Tibial artery (tissue), 4 donors: Measurements from ENCODE around the gene DCT.
"Not testable (repeated sequence)": the region's sequence is repeated elsewhere in the genome, so short reads cannot be mapped to it uniquely, and the experiment has no call there.

Experiments used
- DNase-seq, 2 donors: peaks; one replicate each; pipeline ENCODE4 v3.0.0-alpha.2; 2019
- H3K27ac ChIP-seq, 2 donors: fragments of 200-600 bp; sonication (generic) in 1 of 2; 1 replicate in 1 of 2; 2 replicates in 1 of 2; pipeline ENCODE4 v1.5.1; 2018 to 2019; ENCODE audit warnings: mild to moderate bottlenecking in 1 of 2
- H3K27me3 ChIP-seq, 2 donors: fragments of 200-600 bp; sonication (generic) in 1 of 2; one replicate each; pipeline versions ENCODE4 v1.5.1 to v1.6.0; 2016 to 2019
- H3K36me3 ChIP-seq, 3 donors: fragments of 200-600 bp; sonication (generic) in 2 of 3; one replicate each; pipeline ENCODE4 v1.5.1; 2016 to 2019; ENCODE audit warnings: mild to moderate bottlenecking in 2 of 3
- H3K4me1 ChIP-seq, 4 donors: fragments of 200-600 bp; sonication (generic) in 2 of 4; 1 replicate in 3 of 4; 2 replicates in 1 of 4; pipeline ENCODE4 v1.5.1; 2016 to 2019
- H3K4me3 ChIP-seq, 2 donors: fragments of 200-600 bp; sonication (generic) in 1 of 2; 1 replicate in 1 of 2; 2 replicates in 1 of 2; pipeline ENCODE4 v1.5.1; 2018 to 2019; ENCODE audit warnings: mild to moderate bottlenecking in 2 of 2
- H3K9me3 ChIP-seq, 3 donors: fragments of 200-600 bp; sonication (generic) in 1 of 3; one replicate each; pipeline ENCODE4 v1.5.1; 2016 to 2019
- CTCF ChIP-seq, 2 experiments: fragments of 200-600 bp in 1 of 2; fragments of 450-650 bp in 1 of 2; IDR thresholded peaks; one replicate each; pipeline ENCODE4 v1.5.1; 2017 to 2019; ENCODE audit warnings: antibody characterized with exemption in 2 of 2, mild to moderate bottlenecking in 1 of 2, moderate library complexity in 1 of 2
- intact Hi-C: fragments of 100-400 bp; cut with DNase I; formaldehyde crosslinking; loops from one replicate; pipeline ENCODE4 v1.15.0; 2023; ENCODE audit warnings: low total_unique reads

The DCT gene

DNA sequence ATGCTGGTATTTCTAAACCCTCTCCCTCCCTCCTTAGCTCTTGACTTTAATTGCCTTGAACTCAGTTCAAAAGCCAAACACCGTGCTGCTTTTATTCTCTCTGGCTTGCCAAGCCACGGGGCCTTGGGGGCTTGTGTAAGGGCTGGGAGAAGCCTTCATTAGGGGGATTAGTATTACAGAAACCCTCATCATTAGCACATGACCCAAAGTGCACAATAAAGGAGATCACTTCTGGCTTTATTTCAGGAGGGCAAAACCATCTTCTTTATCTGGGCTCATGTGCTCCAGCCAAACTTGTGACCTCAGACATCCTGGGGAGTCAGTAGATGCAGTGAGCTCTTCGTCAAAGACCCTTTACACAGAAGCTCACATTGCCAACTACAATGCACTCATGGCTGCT lies at the start of gene DCT:
Gene DCT (minus strand): TSS at position 67 of the 400 bp plus-strand sequence. CDS start 427 bp downstream, outside the sequence.
- intact Hi-C loops = no loop called here
- H3K9me3 ChIP-seq = no peaks in the 10 kb centered on the region
- H3K4me1 ChIP-seq = no peaks in the 10 kb centered on the region
- no peaks in the 10 kb centered on the region for H3K27me3 ChIP-seq
- no peaks in the 10 kb centered on the region for H3K36me3 ChIP-seq
- no peak within 1 kb of the TSS for H3K27ac ChIP-seq
- DNase-seq = no peak
- TF ChIP-seq CTCF (IDR thresholded peaks at IDR 0.05) = no peak
- H3K4me3 ChIP-seq = no peak within 1 kb of the TSS

DNA sequence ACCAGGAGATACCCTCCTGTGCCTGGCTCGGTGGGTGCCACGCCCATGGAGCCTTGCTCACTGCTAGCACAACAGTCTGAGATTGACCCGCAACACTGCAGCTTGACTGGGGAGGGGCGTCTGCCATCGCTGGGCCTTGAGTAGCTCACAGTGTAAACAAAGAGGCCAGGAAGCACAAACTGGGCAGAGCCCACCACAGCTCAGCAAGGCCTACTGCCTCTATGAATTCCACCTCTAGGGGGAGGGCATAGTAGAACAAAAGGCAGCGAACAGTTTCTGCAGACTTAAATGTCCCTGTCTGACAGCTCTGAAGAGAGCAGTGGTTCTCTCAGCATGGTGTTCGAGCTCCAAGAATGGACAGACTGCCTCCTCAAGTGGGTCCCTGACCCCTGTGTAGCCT lies 47.5 kb upstream of the DCT start:
- intact Hi-C loops, H3K27me3 ChIP-seq, H3K27ac ChIP-seq, H3K4me1 ChIP-seq, DNase-seq, H3K4me3 ChIP-seq, H3K36me3 ChIP-seq, H3K9me3 ChIP-seq: not testable (repeated sequence)

GRCh38 chr13:94525781-94526180 lies 46.3 kb upstream of the DCT start:
- Histone ChIP-seq H3K36me3 (peaks cover 0 to 6% (median 0%) of the 10 kb centered on the region in 3 donors), H3K4me3 (no peak overlapping the region), H3K4me1 (no peaks in the 10 kb centered on the region), H3K9me3 (peaks cover 0 to 5% (median 0%) of the 10 kb centered on the region in 3 donors), H3K27ac (no peak overlapping the region), H3K27me3 (no peaks in the 10 kb centered on the region)
- TF ChIP-seq CTCF (IDR thresholded peaks at IDR 0.05) = no peak
- DNase-seq = no peak
- intact Hi-C loops = no loop called here

GRCh38 chr13:94524407-94524806 lies 44.9 kb upstream of the DCT start:
- Histone ChIP-seq H3K9me3 (no peaks in the 10 kb centered on the region), H3K4me1 (no peaks in the 10 kb centered on the region), H3K4me3 (no peak overlapping the region), H3K36me3 (peaks cover 0 to 6% (median 0%) of the 10 kb centered on the region in 3 donors), H3K27ac (no peak overlapping the region), H3K27me3 (no peaks in the 10 kb centered on the region)
- DNase-seq = no peak
- no peak for TF ChIP-seq CTCF (IDR thresholded peaks at IDR 0.05)
- intact Hi-C loops = no loop called here

GRCh38 chr13:94520001-94520400 lies 40.5 kb upstream of the DCT start:
- H3K4me1 ChIP-seq = no peaks in the 10 kb centered on the region
- DNase-seq = no peak
- H3K9me3 ChIP-seq = no peaks in the 10 kb centered on the region
- peaks cover 0 to 6% (median 0%) of the 10 kb centered on the region in 3 donors for H3K36me3 ChIP-seq
- H3K27ac ChIP-seq = no peak overlapping the region
- TF ChIP-seq CTCF (IDR thresholded peaks at IDR 0.05) = no peak
- no peak overlapping the region for H3K4me3 ChIP-seq
- intact Hi-C loops = no loop called here
- no peaks in the 10 kb centered on the region for H3K27me3 ChIP-seq

DNA sequence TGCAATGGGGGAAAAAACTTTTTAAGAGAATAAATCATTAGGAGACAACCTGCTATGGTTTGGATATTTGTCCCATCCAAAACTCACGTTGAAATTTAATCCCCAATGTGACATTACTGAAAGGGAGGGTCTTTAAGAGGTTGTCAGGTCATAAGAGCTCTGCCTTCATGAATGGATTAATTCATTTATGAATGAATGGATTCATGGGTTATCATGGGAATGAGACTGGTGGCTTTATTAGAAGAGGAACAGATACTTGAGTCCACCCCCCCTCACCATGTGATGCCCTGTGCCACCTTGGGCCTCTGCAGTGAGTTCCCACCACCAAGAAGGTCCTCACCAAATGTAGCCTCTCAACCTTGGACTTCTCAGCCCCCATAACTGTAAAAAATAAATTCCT lies 37.0 kb upstream of the DCT start:
- Histone ChIP-seq H3K36me3 (peaks cover 0 to 6% (median 0%) of the 10 kb centered on the region in 3 donors), H3K4me1 (no peaks in the 10 kb centered on the region), H3K4me3 (no peak overlapping the region), H3K9me3 (no peaks in the 10 kb centered on the region), H3K27me3 (no peaks in the 10 kb centered on the region), H3K27ac (no peak overlapping the region)
- no peak for TF ChIP-seq CTCF (IDR thresholded peaks at IDR 0.05)
- intact Hi-C loops = no loop called here
- DNase-seq = no peak
